HG03565 (cell line): ENCODE results near the gene ERAS.
A peak's percentile ranks its signal among the peaks of the same experiment; 100 is the strongest.
"Not testable (repeated sequence)": the region's sequence is repeated elsewhere in the genome, so short reads cannot be mapped to it uniquely, and the experiment has no call there.

Experiments used
- ATAC-seq: cut with Tn5 transposase; IDR thresholded peaks from one replicate; pipeline ENCODE4 v1.9.1; 2021; ENCODE audit warnings: mild to moderate bottlenecking, moderate library complexity; ENCODE audit not compliant: unreplicated experiment

Gene ERAS

DNA sequence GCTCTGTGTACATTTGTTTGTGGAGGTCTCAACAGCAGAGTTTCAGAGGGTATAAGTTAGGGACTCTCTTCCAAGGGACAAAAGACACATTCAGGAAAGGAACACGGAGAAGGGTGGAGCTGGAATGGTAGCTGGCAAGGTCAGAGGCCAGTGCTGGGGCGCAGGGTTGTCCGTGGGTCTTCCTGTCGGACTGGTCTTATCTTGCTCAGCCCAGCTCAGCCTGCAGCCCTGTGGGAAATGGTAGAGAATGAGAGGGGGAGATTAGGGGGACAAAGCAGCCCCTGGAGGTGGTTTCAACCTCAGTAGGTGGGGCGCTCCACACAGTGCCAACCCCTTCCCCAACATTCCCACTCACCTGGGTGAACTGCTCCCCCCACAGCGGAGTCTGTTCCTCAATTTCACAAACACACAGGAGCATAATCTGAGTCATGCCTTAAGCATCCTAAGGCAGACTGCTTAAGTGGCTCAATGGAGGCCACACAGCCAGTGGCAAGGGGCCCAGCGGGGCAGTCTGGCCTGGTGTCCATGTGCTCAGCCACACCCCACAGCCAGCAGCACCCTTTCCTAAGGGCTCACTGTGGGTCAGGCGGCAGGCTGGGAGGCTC, 31.3 kb upstream of the ERAS start:
- no peak for ATAC-seq

DNA sequence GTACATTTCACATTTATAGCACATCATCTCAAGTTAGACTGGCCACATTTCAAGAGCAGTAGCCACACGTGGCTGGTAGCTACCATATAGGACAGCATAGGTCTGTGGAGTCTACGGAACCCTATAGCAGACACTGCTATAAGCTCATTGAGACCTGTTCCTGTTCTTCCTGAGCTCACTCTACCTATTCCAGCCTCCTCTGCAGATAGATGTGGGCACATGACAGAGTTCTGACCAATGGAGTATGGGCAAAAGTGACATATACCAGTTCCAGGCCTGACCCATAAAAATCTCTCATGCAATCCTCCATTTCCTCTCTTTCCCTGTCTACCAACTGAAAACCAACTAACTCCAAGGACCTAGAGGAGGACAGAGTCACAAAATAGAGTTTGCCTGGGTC, 28.0 kb upstream of the ERAS start:
- ATAC-seq, result no peak

DNA sequence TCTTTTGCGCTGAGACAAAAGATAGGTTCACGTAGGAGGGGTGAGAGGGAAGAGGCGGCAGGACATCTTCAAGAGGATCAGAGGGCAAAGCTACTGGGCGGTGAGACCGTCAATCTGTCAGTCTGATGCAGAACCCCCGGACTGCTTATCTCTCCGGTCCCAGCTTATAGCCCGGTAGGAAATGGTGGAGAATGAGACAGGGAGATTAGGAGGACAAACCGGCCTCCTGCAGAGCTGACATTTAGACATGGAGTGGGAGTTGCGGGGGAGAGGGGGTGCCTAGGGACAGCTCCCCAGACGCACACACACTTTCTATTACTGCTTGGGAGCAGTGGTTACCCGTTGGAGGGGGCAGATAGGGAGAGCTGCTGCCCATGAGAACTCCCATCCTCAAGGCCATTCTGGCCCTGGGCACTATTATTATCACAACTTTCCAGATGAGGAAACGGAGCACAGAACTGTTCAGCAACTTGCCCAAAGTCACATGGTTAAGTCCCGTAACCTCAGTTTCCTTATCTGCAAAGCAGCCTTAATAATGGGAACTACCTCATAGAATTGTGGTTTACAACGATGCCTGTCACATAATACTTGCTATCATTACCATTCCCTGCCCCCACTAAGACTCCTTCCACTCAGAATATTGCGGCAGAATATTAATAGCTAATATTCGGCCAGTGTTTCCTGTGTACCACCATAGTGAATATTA, 25.6 kb upstream of the ERAS start:
- ATAC-seq, result no peak

- peak; percentile 81 for ATAC-seq
Measured at GRCh38 chrX:48801280-48802088, 24.8 kb upstream of the ERAS start, which contains the start of gene HDAC6. TSS of gene HDAC6 (plus strand) at chrX:48802067. CDS start at chrX:48802693, 626 bp downstream.

DNA sequence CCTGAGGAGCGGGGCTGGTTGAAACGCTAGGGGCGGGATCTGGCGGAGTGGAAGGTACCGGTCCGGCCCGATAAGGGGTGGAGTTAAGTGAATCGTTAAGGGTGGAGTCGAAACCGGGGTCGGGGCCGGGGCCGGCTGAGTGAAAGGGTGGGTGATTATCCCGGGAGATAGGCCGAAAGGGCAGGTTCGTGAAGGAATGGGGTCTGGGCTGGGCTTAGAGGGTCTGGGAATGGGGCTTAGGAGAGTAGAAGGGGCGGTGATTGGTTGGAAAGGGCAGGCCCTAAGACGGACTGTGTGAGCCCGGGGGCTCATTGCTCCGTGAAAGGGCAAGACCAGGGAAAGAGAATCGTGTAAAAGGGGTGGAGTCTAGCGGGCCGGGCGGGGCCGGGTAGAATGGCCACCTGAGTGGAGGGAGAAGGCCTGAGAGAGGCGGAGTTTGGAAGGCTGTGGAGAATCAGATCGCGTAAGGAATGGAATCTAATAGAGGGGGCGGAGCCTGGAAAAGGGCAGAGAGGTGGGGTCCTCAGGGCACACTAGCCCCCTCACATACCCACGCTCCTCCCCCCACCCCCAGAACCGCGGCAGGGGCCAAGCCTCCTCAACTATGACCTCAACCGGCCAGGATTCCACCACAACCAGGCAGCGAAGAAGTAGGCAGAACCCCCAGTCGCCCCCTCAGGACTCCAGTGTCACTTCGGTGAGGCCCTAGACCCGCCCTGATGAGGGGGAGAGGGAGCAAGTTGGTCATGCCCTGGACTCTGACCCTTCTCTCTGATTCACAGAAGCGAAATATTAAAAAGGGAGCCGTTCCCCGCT, 24.0 kb upstream of the ERAS start:
- ATAC-seq, result peak; percentile 22

GRCh38 chrX:48802905-48803200, 23.5 kb upstream of the ERAS start:
- ATAC-seq, result no peak

DNA sequence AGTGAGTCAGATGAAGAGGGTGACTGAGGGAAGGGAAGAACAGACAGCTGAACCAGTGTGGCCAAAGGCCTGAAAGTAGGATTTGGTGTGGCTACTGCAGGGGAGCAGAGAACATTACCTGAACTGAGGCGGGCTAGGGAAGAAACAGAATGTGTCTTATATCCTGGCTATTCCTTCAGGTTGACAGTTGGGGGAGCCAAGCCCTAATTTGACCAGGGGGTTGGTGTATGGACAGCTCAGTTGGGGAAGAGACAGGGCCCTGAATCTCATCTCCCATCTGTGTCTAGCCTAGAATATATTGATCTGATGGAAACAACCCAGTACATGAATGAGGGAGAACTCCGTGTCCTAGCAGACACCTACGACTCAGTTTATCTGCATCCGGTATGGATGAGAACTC, 20.2 kb upstream of the ERAS start:
- no peak for ATAC-seq

GRCh38 chrX:48813644-48814043, 12.7 kb upstream of the ERAS start:
- ATAC-seq, result no peak

GRCh38 chrX:48814722-48815121, 11.6 kb upstream of the ERAS start:
- no peak for ATAC-seq

DNA sequence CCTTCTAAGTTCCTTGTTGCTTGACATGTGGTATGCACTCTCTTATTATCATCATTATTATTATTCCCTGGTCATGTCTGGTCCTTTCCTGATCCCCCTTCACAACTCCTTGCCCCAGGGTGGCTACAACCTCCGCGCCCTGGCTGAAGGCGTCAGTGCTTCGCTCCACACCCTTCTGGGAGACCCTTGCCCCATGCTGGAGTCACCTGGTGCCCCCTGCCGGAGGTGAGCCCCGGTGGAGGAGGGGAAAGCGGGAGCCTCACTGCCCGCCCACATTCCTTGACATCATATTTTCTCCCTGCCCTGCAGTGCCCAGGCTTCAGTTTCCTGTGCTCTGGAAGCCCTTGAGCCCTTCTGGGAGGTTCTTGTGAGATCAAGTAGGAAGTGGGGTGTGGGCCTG, 11.0 kb upstream of the ERAS start:
- ATAC-seq, result no peak

GRCh38 chrX:48816014-48816810, 10.1 kb upstream of the ERAS start:
- no peak for ATAC-seq

- ATAC-seq, result no peak
Measured at GRCh38 chrX:48818098-48818497, 8.2 kb upstream of the ERAS start.

DNA sequence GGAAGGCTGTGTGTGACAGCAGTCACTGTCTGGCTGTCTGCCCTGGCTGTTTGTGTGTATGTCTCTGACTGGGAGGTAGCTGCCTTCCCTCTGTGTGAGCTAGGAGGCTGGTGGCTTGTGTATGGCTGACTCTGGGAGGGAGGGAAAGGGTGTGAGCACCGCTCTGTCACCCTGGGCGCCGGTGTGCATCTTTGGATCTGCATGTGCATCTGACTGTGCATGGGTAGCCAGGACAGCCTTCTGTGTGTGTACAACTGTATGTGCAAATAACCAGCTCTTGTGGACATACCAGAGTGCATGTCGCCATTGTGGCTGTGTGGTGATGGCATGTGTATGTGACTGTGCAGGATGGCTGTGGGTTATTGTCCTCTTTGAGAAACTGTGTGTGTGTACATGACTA, 7.4 kb upstream of the ERAS start:
- ATAC-seq, result no peak

DNA sequence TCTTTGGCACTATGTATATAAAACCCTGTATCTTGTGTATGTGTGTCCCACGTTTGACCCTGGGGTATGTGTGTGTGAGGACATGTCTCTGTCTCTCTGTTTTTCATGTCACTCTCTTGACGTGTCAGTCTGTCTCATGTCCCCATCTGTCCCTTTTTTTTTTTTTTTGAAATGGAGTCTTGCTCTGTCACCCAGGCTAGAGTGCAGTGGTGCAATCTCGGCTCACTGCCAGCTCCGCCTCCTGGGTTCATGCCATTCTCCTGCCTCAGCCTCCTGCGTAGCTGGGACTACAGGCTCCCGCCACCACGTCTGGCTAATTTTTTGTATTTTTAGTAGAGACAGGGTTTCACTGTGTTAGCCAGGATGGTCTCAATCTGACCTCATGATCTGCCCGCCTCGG, 6.9 kb upstream of the ERAS start:
- not testable (repeated sequence) for ATAC-seq

DNA sequence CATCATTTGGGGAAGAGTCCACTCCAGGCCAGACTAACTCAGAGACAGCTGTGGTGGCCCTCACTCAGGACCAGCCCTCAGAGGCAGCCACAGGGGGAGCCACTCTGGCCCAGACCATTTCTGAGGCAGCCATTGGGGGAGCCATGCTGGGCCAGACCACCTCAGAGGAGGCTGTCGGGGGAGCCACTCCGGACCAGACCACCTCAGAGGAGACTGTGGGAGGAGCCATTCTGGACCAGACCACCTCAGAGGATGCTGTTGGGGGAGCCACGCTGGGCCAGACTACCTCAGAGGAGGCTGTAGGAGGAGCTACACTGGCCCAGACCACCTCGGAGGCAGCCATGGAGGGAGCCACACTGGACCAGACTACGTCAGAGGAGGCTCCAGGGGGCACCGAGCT, 3.3 kb upstream of the ERAS start:
- ATAC-seq, result no peak

DNA sequence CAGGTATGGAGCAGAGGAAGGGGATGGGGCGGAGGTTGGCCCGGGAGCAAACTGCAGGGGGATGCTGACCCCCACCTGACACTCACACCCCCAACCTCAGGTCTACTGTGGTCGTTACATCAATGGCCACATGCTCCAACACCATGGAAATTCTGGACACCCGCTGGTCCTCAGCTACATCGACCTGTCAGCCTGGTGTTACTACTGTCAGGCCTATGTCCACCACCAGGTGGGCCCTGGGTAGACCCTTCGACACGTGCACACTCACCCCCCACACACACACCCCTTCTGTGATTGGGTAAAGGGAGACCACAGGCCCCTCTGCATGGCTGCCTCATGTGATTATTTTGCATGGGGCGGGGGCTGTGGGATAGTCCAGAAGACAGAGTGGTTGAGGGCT, 2.2 kb upstream of the ERAS start:
- no peak for ATAC-seq

DNA sequence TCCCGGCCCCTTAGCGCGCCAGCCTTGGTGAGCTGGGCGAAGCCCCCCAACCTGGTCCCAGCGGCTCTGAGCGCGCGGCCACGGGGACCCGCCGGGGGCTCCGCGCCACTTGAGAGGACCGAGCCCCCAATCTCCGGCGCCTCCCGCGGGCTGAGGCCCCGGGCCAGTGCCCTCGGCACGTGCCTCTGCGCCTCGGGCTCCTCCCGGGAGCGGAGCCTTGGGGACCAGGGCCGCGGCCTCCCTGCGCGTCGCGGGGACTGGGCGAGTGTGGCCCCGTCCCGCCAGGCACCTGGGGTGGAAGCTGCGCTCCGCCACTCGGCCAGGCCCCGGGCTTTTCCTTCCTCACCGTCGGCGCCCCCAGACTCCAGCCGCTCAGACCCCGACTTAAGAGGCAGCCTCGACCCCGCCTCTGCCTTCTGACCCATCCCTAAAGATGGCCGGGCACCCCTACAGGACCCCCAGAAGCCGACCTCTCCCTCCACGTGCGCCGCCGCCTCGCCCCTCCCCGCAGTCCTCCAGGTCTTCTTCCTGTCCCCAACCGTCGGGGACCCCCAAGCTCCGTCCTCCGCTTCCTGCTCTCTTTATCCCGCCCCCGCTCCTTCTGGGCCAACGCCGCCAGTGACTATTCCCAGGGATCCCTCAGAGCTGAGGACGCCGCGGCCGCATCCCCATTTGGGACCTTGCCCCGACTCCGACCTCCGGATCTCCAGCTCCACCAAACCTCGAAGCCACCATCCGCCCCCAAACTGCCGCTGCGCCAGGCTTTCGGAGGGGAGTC, 752 bp downstream of the ERAS start:
- ATAC-seq, result no peak

DNA sequence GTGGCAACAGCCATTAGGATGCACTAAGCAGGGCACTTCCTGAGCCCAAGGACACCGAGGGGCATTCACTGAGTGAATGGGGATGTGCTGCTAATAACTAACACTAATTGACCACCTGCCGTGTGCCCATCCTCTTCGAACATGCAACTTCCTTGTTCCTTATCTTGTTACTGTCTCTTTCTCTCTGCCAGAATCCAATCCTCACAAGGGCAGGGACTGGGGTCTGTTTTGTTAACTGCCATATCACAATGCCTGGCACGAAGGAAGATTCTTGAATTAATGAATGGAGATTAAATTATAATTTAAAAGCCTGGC, 1.3 kb downstream of the ERAS start:
- no peak for ATAC-seq

- no peak for ATAC-seq
Measured at GRCh38 chrX:48829016-48829735, 2.9 kb downstream of the ERAS start.
